Caki2 (cell line): ENCODE results near the gene ITPRIPL1. TPM values are rescaled to one million over a fixed set of nuclear protein-coding genes. Genes with fewer than 3 reads are reported as not detected.
"Not testable (repeated sequence)": the region's sequence is repeated elsewhere in the genome, so short reads cannot be mapped to it uniquely, and the experiment has no call there.

ENCODE experiments used
- DNase-seq: peaks from one replicate; pipeline ENCODE4 v3.0.0-alpha.2; 2015; ENCODE audit warnings: low read depth
- in situ Hi-C: cut with HindIII; loops from 2 replicates; pipeline ENCODE4 v1.10.0; 2016; ENCODE audit warnings: low sequenced_read_pairs, low pct_unique_long_range_greater_than_20kb, mixed read lengths
- total RNA-seq: library from RNA; depleted of rRNA; stranded (reverse); fragments of >200 nt; shearing (Covaris generic); gene quantifications from 2 replicates; pipeline ENCODE4 v1.2.3, GENCODE V29; 2014; ENCODE audit warnings: low replicate concordance; rRNA removed

ITPRIPL1 gene, protein sequence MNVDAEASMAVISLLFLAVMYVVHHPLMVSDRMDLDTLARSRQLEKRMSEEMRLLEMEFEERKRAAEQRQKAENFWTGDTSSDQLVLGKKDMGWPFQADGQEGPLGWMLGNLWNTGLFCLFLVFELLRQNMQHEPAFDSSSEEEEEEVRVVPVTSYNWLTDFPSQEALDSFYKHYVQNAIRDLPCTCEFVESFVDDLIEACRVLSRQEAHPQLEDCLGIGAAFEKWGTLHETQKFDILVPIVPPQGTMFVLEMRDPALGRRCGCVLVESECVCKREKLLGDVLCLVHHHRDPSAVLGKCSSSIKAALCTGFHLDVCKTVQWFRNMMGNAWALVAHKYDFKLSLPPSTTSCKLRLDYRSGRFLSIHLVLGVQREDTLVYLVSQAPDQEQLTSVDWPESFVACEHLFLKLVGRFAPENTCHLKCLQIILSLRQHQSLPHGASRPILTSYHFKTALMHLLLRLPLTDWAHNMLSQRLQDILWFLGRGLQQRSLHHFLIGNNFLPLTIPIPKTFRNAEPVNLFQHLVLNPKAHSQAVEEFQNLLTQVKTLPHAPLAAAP
- total RNA-seq, result not detected in 2 replicates

DNA sequence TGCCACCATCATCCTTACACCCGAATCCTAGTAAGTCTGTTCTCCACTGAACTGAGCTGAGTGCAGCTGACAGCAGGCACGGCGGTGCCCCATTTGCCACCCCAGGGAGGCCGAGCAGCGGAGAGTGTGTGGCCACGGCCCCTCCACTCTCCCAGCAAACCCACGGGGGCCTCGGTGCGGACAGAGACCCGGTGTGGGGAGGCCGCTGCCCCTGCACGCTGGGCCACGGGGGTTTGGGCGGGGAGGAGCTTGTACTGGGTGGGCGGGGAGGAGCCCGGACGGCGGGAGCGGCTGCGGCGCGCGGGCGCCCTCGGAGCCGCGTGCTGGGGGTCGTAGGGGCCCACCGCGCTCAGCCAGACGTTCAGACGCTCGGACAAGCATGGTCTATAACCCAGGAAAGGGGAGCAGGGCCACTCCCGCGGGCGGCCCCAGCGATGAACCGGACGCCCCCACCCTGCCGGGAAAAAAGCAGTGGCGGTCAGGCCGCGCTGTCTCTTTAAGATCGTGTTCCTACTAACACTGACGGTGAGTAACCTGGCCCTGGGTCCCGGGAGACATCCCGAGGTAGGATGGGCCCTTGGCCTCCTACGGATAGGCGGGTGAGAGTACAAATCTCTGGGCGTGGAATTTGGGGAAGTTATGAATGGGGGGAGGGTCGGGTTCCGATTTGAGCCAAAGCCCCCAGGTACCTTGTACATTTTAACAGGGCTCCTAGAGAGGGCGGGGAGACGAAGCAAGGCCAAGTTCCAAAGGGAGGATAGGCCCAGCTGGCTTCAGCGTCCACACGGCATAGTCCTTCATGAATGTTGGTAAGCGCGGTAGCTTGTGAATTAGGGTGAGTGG lies at the start of gene ITPRIPL1:
ITPRIPL1 (plus strand) TSS at position 277 of the 843 bp plus-strand sequence; CDS start at position 800, 523 bp downstream.
- no peak for DNase-seq
- in situ Hi-C loops, result no loop called here

DNA sequence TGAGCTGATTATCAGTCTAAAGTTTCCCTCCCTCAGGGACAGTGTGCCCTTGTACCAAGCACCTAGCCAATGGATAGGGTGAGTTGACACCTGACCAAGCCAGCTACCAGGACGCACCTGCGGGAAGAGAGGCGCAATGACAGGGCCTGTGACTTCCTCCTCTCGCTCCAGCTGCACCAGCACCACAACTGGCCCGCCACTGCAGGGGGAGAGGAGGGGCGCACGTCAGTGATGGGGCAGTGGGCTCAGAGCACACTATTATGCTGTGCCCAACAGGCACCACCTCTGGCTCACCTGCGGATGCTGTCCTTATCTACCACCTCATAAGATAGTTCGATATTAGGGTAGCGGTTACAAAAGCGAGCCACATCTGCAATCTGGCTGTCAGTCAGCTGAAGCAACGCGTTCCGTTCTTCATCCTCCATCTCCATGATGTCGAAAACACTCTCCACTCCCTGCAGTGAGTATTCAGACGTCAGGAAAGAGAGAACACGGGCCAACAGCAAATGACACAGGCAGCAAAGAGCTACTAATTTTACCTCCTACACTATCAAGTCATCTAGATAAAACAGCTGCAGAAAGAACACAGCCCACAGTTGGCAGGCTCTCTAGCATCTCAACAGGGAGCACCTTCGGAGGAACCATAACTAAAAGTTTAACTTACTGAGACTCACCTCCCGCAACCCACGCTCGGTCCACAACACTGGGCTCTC lies 48.2 kb upstream of the ITPRIPL1 start:
- no peak for DNase-seq
- in situ Hi-C loops, result no loop called here

DNA sequence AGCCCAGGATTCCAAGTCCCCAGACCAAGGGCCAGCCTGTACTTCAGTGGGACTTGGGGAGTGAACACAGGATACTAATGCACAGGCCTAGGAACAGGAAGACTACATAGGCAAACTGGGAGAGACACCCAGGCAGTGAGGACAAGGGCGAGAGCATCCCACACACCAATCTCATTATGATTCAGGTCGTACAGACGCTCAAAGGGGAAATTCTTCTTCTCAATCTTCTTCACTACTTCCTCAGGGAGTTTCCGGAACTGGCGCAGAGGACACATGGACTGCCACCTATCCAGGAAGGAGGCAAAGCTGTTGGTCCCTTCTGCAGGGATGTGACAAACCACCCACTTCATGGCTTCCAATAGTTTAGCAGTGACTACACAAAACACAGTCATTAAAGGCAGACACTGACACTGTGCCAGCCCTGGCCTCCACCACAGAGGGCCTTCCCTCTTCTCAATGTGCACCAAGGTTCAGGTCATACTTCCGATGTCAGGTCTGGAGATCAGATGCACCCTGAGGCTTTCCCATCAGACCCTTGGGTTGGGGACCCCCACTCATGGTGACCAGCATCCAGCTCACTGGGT lies 37.8 kb upstream of the ITPRIPL1 start:
- DNase-seq, result no peak
- in situ Hi-C loops, result no loop called here

DNA sequence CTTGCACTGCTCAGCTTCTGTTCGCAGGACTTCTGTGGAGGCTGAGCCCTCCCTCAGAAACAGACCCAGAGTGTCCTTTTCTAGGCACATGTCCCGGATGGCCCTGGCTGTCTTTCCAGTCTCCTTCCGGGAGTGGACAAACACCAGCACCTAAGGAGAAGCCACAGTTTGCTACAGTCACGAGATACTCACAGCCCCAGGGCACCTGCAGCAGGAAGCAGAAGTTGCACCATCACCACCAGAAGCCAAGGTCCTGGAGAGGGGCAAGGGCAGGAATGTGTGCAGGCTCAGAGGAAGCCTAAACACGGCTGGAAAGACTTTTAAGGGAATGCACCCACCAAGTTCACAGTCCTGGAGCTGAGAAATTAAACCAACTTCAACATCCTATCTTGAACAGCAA lies 33.4 kb upstream of the ITPRIPL1 start:
- in situ Hi-C loops, result no loop called here
- no peak for DNase-seq

DNA sequence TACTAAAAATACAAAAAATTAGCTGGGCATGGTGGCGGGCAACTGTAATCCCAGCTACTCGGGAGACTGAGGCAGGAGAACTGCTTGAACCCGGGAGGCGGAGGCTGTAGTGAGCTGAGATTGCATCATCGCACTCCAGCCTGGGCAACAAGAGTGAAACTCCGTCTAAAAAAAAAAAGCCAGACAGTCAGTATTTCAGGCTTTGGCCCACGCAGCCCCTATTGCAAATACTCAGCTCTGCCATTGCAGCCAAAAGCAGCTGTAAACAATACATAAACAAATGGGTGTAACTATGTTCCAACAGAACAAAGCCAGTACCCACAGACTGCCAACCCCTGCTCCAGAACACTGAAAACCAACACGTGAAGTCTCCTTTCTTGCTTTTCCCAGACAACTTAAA lies 30.8 kb upstream of the ITPRIPL1 start:
- in situ Hi-C loops, DNase-seq: not testable (repeated sequence)

DNA sequence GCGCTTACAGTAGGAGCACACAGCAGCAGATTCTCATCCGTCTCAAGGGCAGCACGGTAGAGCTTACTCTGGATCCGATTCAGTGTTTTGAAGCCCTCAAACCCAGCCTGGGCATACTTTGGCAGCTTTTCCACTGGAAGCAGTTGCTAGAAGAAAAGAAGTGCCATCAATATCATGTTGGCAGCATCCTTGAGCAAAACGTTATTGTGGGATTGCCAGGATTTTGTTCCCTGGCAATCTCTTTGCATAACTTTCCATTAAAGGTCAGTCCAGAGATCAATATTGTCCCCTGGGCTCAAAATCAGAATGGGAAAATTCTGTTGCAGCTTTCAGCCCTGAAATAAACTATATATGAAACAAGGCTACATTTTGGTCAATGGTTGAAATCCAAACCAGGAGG lies 28.2 kb upstream of the ITPRIPL1 start:
- no peak for DNase-seq
- in situ Hi-C loops, result no loop called here

DNA sequence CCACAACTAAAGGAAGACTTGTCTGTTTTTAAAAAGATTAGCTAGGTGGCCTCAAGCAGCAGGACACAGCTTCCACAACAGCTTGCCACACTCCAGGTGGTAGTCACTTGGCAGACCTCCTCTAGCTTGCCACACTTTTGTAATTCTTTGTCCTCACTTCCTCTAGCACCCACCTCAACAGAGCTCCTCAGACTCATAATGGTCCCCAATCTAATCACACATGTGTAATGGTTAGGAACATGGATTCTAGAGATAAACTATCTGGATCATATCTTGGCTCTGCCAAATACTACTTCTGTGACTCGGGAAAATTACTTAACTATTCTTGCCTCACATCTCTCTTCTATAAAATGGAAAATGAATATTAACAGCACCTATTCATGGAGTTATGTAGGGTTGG lies 23.3 kb upstream of the ITPRIPL1 start:
- in situ Hi-C loops, result no loop called here

DNA sequence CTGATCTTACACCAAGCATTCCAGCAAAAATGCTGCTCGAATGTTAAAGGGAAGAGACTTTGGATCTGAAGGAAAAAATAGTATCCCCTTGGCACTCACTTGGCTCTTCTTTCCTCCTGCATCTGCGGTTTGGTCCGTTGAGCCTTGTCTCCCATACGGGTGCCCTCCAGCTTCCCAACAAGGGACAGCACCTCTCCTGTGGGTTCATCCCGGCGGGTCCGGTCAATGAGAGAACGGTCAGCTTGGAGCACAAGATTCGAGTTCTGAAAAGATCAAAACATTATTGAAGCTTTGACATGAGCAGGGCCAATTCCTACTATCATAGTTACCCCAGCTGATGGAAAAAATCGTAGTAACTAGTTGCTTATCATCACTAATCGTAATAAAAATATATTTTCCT lies 20.5 kb upstream of the ITPRIPL1 start:
- in situ Hi-C loops, result no loop called here

More for the DNA sequence above, 23.3 kb upstream of the ITPRIPL1 start:
- no peak for DNase-seq

DNA sequence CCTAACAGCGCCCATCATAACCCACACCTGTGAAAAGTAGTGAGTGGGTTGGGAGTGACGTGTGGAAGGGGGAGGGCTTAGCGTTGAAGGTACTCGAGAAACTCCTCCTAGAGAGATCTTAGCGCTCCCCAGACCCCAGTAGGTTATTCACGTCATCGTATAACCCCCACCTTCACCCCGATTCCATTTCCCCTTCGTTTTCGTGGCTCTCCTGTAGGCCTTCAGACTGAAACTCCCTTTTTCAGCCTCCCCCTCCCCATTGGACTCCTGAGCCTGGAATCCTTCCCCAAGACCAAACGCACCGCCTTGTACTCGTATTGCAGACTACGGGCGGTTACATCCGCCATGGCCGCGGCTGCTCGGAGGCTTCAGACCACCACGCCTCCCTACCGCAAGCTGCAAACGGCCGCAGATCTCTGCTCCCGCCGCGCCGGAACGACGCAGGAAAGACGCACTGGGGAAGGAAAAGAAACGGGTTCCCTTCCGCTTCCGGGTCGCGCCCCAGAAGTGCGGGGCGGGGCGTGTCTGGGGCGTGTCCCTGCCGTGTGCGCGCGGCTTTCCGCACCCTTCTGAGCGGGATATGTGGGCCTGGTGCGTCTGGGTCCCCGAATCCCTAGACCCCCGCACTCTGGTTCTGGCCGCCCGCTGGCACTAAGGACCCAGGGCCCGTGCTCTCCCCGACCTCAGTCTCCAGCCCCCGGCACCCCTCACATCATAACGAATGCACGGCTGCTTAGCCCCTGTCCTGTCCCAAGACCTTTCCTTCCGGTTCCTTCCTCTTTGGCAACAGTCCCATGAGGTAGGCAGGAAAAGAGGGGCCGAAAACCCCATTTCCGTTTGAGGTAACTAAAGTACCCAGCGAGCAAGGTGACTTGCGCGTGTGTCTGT lies 19.8 kb upstream of the ITPRIPL1 start, which contains the start of gene SNRNP200:
SNRNP200 (minus strand) TSS at position 456 of the 888 bp plus-strand sequence; CDS start at position 347, 109 bp downstream.
- in situ Hi-C loops, result no loop called here
- DNase-seq, result peak; percentile 84

More for the DNA sequence above, 20.5 kb upstream of the ITPRIPL1 start:
- DNase-seq, result no peak

DNA sequence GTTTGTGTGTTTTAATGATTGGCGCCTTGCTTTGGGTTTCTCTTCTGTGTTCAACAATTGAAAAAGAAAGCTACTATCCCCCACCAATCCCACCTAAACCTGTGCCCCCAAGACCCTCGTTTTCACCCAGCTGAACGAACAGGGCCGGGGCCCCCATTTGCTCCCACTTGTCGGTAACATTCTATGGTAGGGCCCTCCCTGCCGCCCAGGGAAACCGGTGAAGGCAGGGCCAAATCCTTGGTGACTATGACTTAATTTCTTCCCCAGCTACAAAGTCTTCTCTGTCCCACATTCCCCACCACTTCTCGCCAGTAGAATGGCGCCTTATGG lies 19.2 kb upstream of the ITPRIPL1 start:
- in situ Hi-C loops, result no loop called here
- no peak for DNase-seq

DNA sequence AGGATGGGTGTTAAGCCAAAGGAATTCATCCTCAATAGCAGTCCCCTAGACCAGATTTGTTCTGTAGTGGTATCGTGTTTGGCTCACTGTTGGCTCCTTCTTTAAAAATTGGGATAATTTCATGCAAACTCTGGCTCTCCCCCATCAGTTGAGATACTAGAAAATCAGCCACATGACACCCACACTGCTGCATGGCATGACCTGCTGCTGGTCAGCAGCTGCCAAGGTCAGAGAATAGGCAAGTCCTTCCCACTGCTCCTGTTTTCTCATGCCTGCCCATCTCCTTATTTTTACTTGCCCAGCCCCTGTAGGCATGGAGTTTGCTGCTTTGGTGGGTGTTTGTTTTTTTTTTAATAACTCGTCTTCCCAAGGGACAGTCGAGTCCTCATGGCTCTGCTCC lies 18.7 kb upstream of the ITPRIPL1 start:
- in situ Hi-C loops, result no loop called here
- peak; percentile 27 for DNase-seq

DNA sequence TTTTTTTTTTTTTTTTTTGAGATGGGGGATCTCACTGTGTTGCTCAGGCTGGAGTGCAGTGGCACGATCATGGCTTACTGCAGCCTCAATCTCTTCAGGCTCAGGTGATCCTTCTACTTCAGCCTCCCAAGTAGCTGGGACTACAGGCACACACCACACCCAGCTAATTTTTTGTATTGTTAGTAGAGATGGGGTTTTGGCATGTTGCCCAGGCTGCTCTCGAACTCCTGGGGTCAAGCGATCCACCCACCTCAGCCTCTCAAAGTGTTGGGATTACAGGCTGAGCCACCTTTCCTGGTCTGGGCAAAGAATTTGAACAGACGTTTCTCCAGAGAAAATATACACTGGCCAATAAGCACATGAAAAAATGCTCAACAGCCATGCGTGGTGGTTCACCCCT lies 16.9 kb upstream of the ITPRIPL1 start:
- in situ Hi-C loops, result no loop called here
- DNase-seq, result no peak

DNA sequence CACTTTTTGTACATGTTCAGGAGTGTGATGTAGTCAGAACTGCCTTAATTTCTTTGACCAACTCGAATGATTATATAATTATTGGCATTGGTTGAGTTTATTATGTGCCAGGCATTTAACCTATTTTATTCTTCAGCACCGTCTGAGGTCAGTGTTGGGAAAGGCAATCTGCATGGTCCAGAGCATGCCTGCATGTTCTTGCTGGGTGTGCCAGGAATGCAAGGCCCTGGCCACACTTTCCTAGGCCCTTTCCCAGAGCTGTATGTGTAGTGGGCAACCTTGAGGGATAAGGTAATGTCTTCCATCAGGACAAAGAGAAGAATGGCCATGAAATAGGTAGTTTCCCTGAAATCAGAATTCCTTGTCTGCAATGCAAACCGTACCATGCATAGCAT lies 10.1 kb upstream of the ITPRIPL1 start:
- DNase-seq, result no peak
- in situ Hi-C loops, result no loop called here

DNA sequence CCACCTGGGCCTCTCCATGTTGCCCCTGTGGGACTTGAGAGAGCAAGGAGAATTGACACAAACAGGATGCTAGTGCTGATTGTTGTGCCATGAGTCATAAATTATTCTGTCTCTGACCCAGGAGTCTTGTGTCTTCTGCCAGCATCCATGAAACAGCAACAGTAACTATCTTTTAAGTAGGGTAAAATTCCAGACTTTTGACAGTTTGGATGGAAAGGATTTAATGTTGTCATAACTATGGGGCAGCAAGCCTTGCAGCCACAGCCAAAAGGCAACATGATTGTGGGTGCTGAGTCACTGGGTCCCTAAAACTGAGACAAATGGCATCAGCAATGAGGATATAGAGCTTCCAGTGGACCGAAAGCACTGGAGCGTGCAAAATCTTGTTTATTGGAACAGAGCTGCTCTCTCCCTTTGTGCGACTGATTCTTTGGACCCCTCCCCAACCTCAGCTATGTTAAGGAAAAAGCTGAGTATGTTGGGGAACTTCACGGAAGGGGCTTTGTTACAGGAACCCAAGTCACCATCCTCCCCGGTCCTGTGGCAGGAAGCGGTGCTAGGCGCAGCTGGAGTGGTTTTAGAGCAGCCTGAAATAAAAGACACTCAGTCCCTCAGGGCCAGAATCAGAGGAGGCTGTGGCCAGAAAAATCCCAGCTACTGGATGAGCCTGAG lies 9.6 kb upstream of the ITPRIPL1 start:
- in situ Hi-C loops, result no loop called here
- peak; percentile 85 for DNase-seq

DNA sequence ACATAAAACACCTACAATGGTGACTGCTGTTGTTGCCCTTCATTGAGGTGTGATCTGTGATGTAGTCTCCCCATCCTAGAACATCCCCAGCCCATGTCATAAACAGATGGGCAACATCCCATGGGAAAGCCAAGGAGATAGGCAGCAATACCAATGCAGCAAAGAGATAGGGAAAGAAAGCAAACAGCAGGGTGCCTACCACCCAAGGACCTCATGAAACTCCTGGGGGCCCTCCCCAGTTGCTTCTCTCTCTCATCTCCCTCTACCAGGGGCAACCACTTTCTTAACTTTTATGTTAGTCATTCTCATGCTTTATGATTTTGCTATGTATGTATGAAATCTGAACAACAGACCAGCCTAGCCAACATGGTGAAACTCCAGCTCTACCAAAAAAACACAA lies 8.1 kb upstream of the ITPRIPL1 start:
- DNase-seq, result no peak
- in situ Hi-C loops, result no loop called here

DNA sequence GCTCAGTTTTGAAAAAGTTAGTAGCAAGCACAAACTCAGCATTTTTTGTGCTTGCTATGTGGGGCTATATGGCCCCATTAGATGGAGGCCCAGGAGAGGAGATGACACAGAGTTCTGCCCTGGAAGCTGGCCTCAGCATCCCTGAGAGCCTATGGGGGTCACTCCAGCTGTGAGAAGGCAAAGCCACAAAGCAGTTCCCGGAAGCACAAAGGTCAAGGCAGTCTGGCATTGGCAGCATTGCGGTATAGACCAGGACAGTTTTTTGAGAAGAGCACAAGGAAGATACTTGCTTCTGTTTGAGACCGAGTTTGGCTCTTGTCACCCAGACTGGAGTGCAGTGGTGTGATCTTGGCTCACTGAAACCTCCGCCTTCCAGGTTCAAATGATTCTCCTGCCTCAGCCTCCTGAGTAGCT lies 7.5 kb upstream of the ITPRIPL1 start:
- DNase-seq, result no peak
- in situ Hi-C loops, result no loop called here

DNA sequence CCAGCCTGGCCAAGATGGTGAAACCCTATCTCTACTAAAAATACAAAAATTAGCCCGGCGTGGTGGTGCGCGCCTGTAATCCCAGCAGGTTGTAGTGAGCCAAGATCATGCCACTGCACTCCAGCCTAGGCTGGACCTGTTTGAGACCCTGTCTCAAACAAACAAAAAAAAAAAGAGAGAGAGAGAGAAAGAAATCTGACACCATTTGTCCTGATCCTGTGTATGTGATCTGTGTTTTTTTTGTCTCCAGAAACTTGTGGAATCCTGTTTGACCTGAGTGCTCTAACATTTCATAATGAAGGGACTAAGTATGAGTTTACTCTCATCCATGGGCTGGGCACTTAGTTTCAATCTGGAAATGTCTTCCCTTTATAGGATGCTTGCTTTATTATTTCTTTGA lies 6.4 kb upstream of the ITPRIPL1 start:
- in situ Hi-C loops, result no loop called here
- DNase-seq, result no peak
